GM19452 (cell line): ENCODE measurements around the gene LOXHD1.

ENCODE experiments used
- ATAC-seq: cut with Tn5 transposase; IDR thresholded peaks from one replicate; pipeline ENCODE4 v1.9.1; 2021; ENCODE audit not compliant: unreplicated experiment

Gene LOXHD1

GRCh38 chr18:46482831-46483230, 174.2 kb downstream of the LOXHD1 start:
- no peak for ATAC-seq

DNA sequence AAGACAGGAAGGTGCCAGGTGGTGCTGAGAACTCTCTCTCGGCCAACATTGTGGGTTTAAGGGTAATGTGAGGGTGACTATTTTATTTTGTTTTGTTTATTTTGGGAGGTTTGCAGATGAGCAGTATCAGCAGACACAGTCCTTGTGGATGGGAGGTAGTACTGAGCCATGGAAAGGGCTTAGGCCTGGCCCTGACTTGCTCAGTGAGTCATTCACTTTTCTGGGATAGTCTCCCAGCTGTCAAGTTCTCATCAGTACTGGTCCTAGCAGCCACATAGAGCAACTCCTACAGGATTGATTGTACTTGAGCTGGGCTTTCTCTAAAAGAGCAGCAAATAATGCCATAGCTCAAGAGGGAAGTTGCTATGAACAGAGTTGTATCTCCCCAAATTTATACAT, 175.2 kb downstream of the LOXHD1 start:
- ATAC-seq = no peak

DNA sequence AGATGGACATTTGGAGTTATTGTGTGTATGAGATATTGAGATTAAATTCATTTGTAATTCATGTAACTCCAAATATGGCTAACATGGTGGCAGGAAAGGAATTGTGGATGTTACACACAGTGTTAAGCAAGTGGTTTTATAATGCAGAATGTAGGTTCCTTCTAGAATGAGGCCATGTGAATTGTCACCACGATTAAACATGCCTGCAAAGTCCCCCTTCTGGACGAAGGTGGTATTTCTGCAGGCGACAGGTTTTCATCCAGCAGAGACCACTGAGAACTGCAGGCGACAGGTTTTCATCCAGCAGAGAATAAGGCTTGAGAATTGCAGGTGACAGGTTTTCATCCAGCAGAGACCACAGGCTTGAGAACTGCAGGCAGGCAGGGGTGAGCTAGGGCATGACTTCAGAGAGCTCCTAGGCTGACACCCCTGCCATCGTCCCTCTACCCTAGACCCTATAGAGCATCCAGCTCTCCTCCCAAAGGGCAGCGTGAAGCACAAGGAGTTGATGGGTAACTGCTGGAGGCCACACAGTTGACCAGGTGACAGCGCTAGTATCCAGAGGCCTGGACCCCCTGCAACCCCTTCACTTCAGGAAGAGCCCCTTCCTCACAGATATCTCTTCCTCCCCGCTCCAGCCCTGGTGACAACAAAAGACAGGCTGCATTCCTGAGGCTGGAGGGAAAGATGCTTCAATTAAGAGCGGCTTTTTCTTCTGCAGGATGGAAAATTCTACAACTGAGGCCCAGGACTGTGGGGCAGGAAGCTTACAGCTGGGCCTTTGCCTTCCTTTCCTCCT, 175.8 kb downstream of the LOXHD1 start:
- ATAC-seq = no peak

DNA sequence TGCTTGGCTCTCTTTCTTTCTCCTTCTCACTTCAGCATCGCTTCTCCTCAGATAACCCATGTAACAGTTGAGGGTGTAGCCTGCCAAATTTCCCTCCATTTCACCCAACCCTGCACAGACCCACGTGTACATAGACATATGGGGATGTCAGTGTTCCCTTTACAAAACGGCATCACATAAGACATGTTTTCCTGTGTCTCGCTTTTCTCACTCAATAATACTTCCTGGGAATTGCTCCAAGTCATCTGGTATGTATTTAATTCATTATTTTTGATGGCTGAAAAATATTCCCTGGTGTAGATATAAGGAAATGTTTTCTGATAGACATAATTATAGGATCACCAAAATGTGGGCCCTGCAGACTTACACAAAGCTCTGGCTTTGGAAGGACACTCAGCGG, 176.8 kb downstream of the LOXHD1 start:
- ATAC-seq = no peak

DNA sequence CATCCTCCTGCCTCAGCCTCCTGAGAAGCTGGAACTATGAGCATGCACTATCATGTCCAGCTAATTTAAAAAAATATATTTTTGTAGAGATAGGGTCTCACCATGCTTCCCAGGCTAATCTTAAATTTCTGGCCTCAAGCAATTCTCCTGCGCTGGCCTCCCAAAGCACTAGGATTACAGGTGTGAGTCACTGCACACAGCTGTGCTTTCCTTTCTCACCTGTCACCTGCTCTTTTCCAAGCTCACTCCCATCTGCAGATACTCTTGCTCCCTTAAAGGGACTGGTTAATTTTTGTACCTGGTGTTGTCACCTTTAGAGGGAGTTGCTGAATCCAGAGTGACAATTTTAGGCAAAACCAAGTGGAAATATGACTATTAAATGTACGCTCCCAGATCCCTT, 178.2 kb downstream of the LOXHD1 start:
- ATAC-seq = no peak

DNA sequence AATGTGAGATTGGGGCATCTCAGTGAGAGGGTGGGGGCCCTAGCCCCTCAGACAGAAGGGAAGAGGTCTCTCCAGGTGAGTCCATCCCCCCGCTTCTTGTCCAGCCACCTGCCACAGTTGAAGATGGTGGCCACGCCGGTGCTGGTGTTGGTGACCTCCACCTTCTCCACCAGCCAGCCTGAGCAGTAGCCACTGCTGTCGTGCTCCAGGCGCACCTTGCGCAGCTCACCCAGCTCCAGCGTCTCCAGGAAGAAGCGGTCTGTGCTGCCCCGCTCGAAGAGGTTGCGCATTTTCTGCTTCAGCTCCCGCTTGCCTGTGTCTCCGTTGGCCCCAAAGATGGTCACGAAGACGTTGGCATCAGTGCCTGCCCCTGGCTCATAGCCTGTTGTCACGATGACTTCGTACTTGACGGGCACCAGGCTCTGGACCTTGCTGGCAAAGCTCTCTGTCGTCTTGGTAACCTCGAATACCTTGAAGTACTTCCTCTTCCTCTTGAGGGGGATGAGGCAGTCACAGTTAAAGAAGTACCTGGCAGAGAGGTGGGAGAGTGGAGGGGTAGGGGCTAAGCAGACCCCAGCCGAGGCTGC, 179.5 kb downstream of the LOXHD1 start:
- no peak for ATAC-seq

GRCh38 chr18:46475390-46475752, 181.6 kb downstream of the LOXHD1 start:
- no peak for ATAC-seq

DNA sequence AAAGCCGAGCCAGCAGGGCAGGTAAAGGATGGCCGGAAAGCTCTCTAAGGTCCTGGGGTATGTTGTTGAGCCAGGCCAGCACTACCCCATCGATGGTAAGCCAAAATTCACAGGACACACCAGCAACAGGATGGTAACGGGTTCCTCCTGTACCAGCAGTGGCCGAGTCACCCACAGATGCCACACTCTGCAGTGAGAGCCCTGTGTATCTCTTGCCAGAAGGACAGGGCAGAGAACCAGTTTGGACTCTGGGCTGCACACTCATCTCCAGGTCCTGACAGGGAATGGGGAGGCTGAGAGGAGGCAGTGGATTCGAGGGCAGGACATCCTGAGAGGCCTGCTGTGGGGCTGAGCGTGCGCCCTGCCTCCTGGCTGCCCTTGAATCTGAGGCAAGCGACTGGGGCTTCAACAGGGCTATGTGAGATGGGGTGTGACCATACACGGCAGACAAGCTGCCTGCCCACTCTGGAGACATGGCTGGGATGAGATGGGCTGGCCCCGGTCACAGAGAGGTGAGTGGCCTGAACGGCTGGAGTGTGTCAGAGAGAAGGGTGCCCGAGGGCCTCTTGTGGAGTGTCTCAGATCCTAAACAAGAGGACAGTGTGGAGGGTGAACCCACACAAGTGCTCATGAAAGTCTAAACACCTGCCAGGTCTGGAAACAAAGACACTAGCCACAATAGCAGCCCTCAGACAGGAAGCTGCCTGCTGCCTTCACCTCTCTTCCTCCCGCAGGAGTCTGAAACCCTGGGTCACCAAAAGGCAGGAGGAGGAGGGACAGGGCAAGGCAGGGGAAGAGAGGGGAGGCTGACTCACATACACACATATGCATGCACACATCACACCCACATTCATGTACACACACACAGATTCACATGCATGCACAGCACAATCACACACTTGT, 182.3 kb downstream of the LOXHD1 start:
- no peak for ATAC-seq

DNA sequence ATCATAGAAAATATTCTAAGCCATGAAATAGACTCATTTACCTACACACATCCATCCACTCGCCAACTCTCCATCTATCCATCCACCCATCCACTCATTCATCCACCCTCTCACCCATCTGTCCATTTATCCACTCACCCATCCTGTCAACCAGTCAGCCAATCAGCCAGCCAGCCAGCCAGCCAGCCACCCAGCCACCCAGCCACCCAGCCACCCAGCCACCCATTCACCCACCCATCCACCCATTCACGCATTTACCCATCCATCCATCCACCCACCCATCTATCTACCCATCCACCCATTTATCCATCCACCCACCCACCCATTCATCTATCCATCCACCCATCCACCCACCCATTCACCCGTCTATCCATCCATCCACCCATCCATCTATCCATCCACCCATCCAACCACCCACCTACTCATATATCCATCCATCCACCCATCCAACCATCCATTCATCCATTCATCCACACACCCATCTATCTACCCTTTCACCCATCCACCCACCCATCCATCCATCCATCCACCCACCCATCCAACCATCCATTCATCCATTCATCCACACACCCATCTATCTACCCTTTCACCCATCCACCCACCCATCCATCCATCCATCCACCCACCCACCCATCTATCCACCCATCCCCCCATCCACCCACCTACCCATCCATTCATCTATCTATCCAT, 185.1 kb downstream of the LOXHD1 start:
- no peak for ATAC-seq

DNA sequence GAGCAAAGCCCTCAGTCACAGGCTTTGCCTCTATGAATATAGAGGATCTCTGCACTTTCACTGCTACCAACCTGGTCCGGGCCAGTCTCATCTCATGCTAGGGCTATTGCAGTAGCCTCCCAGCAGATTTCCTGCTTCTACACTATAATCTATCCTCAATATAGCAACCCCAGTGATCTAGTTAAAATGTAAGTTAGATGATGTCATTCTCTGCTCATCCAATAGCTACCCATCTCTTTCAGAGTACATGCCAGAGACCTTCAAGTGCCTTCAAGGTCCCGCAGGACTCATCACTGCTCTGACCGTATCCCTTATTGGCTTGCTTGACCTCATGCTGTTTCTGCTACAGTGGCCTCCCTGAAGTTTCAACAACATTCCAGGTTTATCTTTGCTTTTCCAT, 186.3 kb downstream of the LOXHD1 start:
- no peak for ATAC-seq

DNA sequence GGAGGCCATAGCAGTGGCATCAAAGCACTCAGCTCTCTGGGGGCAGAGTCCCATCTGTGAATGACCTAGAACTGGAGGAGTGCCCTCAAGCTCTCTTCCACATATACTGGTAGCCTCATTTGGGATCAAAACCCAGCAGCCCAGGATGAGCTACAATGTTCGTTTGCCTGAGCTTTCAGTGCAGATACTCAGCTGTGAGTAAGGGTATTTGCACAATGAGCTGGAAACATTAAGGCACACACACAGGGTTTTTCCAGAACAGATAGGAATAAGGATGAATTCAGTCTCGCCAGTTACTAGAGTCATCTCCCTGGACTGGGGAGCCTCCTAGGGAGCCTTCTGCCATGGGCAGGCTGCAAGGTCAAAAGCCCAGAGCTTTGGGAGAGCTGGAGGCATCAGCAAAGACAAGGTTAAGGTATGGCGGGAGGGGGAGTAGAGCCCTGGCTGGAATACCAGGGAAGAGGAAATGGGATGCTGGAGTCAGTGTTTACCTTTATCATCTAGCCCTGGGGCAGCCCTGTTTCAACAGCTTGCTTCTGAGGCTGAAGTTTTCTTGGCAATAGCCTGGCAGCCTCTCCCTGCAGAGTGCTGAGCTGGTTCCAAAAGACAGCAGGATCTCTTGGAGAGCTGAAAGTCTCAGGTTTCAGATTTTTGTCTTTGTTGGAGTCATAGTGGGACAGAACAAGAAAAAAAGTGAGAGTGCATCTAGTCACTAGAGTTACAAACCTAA, 187.7 kb downstream of the LOXHD1 start:
- ATAC-seq = no peak

GRCh38 chr18:46468426-46469180, 188.4 kb downstream of the LOXHD1 start:
- ATAC-seq = no peak

- ATAC-seq = no peak
These were observed 190.5 kb downstream of the LOXHD1 start for GRCh38 chr18:46466234-46467160.

- no peak for ATAC-seq
These were observed 191.9 kb downstream of the LOXHD1 start for GRCh38 chr18:46464926-46465655.

GRCh38 chr18:46462523-46462922, 194.5 kb downstream of the LOXHD1 start:
- ATAC-seq = no peak

DNA sequence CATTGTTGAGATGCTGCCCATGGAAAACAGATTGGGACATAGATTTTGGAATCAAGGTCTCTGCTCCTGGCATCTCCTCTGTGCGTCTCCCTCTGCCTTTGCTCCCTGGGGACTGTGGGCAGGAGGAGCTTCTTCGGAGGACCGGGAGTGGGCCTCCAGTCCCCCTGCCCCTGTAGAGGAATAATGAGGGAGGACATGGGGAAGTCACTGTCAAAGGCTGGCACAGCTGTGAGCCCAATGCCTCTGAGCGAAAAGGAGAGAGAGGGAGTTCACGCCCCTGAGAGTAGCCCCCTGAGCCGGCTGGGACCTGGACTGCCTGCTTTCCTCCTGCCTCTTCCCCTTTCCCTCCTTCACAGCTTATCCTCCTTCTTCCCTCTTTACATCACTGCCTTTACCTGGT, 195.0 kb downstream of the LOXHD1 start:
- no peak for ATAC-seq

- no peak for ATAC-seq
These were observed 196.3 kb downstream of the LOXHD1 start for GRCh38 chr18:46460754-46461153.

DNA sequence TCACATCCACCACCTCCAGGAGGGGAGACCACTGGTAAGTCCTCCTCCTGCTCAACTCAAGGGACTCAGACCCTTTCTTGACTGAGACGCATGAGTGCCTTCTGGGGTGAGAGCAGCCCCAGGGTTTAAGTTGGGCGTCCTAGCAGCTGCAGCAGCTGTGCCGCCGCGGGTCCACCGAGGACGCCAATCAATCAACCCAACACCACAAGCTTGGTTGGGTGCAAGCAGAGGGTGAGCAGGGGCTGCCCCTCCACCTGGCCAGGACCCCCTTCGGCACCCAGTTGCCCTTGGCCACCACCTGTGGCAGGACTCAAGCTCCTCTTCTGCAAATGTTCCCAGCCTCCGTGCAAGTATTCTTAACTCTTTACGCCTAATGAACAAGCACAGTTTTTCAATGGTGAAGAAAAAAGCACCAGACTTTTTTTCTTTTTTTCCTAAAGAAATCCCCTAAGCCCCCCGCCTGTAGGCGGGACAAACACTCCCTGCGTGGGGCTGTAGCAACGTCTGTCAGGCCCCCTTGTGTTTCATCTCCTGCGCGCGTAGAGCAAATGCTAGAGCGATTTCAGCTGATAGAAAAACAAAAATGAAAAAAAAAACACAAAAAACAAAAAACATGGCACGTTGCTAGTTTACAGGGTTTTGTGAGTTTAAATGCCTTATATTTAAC, 197.1 kb downstream of the LOXHD1 start:
- ATAC-seq = no peak
